BE2C (cell line): ENCODE measurements around the gene EFNA2.

ENCODE experiments used
- DNase-seq: peaks from one replicate; pipeline ENCODE4 v3.0.0-alpha.2; 2020
- H3K27me3 ChIP-seq: fragments of 250-450 bp; sonication (Bioruptor Pico); 2 replicates; pipeline ENCODE4 v1.5.1; 2020; ENCODE audit warnings: mild to moderate bottlenecking
- H3K36me3 ChIP-seq: fragments of 250-450 bp; sonication (Bioruptor Pico); 2 replicates; pipeline ENCODE4 v1.5.1; 2020; ENCODE audit warnings: mild to moderate bottlenecking
- H3K4me1 ChIP-seq: fragments of 250-450 bp; sonication (Bioruptor Pico); 2 replicates; pipeline ENCODE4 v1.5.1; 2020
- H3K4me3 ChIP-seq: 2 replicates; pipeline ENCODE4 v1.5.1; 2011; ENCODE audit warnings: low read depth, low read length
- H3K9me3 ChIP-seq: fragments of 250-450 bp; sonication (Bioruptor Pico); 2 replicates; pipeline ENCODE4 v1.5.1; 2020
- CTCF ChIP-seq: IDR thresholded peaks from 2 replicates; pipeline ENCODE4 v1.5.1; 2012; ENCODE audit warnings: mild to moderate bottlenecking, low read depth, low read length

The EFNA2 gene

GRCh38 chr19:1274852-1275259 lies 10.8 kb upstream of the EFNA2 start:
- no peaks in the 10 kb centered on the region for H3K9me3 ChIP-seq
- H3K4me1 ChIP-seq: peaks cover 12% of the 10 kb centered on the region
- peak overlapping the region; percentile 64 for H3K4me3 ChIP-seq
- DNase-seq: peak; percentile 58
- peaks cover 58% of the 10 kb centered on the region for H3K36me3 ChIP-seq
- no peak for TF ChIP-seq CTCF
- H3K27me3 ChIP-seq: no peaks in the 10 kb centered on the region

DNA sequence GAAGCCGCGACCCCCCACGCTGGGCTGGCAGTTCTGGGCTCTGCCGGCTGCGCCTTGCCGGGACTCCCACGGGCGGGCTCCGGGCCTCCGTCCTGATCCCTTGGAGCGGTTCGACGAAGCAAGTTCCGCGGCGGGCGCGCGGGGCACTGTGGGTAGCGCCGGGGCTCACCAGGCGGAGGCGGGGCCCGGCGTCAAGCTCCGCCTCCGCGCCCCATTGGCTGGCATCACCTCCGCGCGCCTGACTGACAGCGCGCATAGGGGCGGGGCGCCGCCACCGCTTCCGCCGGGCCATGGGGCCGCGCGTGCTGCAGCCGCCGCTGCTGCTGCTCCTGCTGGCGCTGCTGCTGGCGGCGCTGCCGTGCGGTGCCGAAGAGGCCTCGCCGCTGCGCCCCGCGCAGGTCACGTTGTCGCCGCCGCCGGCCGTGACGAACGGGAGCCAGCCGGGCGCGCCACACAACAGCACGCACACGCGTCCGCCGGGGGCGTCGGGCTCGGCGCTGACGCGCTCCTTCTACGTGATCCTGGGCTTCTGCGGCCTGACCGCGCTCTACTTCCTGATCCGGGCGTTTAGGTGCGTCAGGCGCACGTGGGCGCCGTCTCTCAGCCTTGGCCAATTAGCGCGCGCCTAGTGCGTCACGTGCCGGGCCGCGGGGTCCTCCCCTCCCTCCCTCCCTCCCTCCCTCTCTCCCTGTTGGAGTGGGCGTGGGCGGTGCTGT lies 10.3 kb upstream of the EFNA2 start, which contains the start of gene FAM174C:
Gene FAM174C, plus strand, starts transcription at position 271 of the 716 bp plus-strand sequence. Its CDS starts 20 bp downstream, at position 291.
- peak; percentile 97 for DNase-seq
- no peaks in the 10 kb centered on the region for H3K9me3 ChIP-seq
- H3K36me3 ChIP-seq: peaks cover 57% of the 10 kb centered on the region
- H3K4me1 ChIP-seq: peaks cover 12% of the 10 kb centered on the region
- no peaks in the 10 kb centered on the region for H3K27me3 ChIP-seq
- no peak for TF ChIP-seq CTCF
- peak within 1 kb of the TSS; percentile 64 for H3K4me3 ChIP-seq

- Histone ChIP-seq H3K4me3 (peak overlapping the region; percentile 64), H3K36me3 (peaks cover 50% of the 10 kb centered on the region), H3K9me3 (no peaks in the 10 kb centered on the region), H3K4me1 (peaks cover 9% of the 10 kb centered on the region), H3K27me3 (no peaks in the 10 kb centered on the region)
- no peak for DNase-seq
- TF ChIP-seq CTCF: no peak
Observed at GRCh38 chr19:1275976-1276627, 9.6 kb upstream of the EFNA2 start.

- H3K4me1 ChIP-seq: peaks cover 9% of the 10 kb centered on the region
- no peaks in the 10 kb centered on the region for H3K27me3 ChIP-seq
- H3K36me3 ChIP-seq: peaks cover 45% of the 10 kb centered on the region
- DNase-seq: no peak
- TF ChIP-seq CTCF: no peak
- no peaks in the 10 kb centered on the region for H3K9me3 ChIP-seq
- peak overlapping the region; percentile 64 for H3K4me3 ChIP-seq
Observed at GRCh38 chr19:1276628-1277022, 9.0 kb upstream of the EFNA2 start.

- Histone ChIP-seq H3K4me3 (no peak overlapping the region), H3K4me1 (peaks cover 9% of the 10 kb centered on the region), H3K27me3 (no peaks in the 10 kb centered on the region), H3K9me3 (no peaks in the 10 kb centered on the region), H3K36me3 (peaks cover 40% of the 10 kb centered on the region)
- no peak for TF ChIP-seq CTCF
- DNase-seq: no peak
Observed at GRCh38 chr19:1277061-1277460, 8.6 kb upstream of the EFNA2 start.

DNA sequence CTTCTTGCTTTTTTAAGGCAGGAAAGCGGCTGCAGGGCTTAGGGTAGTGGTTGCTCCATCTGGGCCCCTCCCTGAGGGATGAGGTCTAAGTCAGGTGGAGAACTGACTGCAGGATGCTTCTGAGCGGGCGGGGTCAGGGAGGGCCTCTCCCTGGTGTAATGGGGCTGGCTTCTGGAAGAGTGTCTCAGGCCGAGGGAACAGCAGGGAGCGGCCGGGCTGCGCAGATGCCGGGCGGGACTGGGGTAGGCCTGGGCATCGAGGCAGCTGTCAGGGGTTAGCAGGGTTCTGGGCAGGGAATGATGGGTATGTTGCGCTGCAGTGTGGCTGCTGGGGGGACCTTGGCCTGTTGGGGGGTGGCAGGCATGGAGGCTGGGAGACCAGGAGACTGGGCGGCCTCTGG lies 7.6 kb upstream of the EFNA2 start:
- Histone ChIP-seq H3K36me3 (peaks cover 33% of the 10 kb centered on the region), H3K27me3 (no peaks in the 10 kb centered on the region), H3K4me3 (no peak overlapping the region), H3K9me3 (no peaks in the 10 kb centered on the region), H3K4me1 (peaks cover 9% of the 10 kb centered on the region)
- TF ChIP-seq CTCF: no peak
- DNase-seq: no peak
